Neural progenitor cell (in vitro differentiated cells): ENCODE data around the gene CASK.

ENCODE experiments used
- EZH2 ChIP-seq: fragments of 200-600 bp; sonication (generic); IDR thresholded peaks from 2 replicates; pipeline ENCODE4 v1.6.1; 2017; ENCODE audit warnings: antibody characterized with exemption, mild to moderate bottlenecking, moderate library complexity
- EZH2phosphoT487 ChIP-seq: fragments of 200-600 bp; sonication (generic); IDR thresholded peaks from 2 replicates; pipeline ENCODE4 v1.6.1; 2017; ENCODE audit warnings: antibody characterized with exemption
- TF ChIP-seq, protein P1 (sequence below): fragments of 200-600 bp; sonication (generic); IDR thresholded peaks from 2 replicates; pipeline ENCODE4 v1.5.1; 2017; ENCODE audit warnings: antibody characterized with exemption, mild to moderate bottlenecking

DNA sequence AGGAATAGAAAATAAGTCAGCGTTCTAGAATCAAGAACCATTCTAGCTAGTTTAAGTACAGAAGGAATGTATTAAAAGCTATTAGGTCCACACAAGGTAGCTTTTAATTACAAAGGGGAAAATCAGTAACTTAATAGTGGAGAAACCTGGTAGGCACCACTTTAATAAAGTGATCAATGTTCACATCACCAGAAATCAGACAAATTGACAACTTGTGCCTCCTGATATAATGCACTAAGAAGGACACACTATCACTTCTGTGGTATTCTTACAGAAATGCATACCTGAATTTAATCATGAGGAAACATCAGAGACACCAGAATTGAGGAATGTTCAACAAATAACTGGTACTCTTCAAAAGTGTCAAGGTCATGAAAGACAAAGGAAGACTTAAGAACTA, 421.4 kb downstream of the CASK start:
- TF ChIP-seq, protein P1, sequence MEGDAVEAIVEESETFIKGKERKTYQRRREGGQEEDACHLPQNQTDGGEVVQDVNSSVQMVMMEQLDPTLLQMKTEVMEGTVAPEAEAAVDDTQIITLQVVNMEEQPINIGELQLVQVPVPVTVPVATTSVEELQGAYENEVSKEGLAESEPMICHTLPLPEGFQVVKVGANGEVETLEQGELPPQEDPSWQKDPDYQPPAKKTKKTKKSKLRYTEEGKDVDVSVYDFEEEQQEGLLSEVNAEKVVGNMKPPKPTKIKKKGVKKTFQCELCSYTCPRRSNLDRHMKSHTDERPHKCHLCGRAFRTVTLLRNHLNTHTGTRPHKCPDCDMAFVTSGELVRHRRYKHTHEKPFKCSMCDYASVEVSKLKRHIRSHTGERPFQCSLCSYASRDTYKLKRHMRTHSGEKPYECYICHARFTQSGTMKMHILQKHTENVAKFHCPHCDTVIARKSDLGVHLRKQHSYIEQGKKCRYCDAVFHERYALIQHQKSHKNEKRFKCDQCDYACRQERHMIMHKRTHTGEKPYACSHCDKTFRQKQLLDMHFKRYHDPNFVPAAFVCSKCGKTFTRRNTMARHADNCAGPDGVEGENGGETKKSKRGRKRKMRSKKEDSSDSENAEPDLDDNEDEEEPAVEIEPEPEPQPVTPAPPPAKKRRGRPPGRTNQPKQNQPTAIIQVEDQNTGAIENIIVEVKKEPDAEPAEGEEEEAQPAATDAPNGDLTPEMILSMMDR: no peak
- no peak for TF ChIP-seq EZH2
- TF ChIP-seq EZH2phosphoT487: no peak
